ENCODE results near the gene MS4A3.
A peak's percentile ranks its signal among the peaks of the same experiment; 100 is the strongest.
"Not testable (repeated sequence)": the region's sequence is repeated elsewhere in the genome, so short reads cannot be mapped to it uniquely, and the experiment has no call there.

Gene MS4A3, protein sequence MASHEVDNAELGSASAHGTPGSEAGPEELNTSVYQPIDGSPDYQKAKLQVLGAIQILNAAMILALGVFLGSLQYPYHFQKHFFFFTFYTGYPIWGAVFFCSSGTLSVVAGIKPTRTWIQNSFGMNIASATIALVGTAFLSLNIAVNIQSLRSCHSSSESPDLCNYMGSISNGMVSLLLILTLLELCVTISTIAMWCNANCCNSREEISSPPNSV
- total RNA-seq, result 0 to 1.4 (median 0) reads per million in 17 experiments

DNA sequence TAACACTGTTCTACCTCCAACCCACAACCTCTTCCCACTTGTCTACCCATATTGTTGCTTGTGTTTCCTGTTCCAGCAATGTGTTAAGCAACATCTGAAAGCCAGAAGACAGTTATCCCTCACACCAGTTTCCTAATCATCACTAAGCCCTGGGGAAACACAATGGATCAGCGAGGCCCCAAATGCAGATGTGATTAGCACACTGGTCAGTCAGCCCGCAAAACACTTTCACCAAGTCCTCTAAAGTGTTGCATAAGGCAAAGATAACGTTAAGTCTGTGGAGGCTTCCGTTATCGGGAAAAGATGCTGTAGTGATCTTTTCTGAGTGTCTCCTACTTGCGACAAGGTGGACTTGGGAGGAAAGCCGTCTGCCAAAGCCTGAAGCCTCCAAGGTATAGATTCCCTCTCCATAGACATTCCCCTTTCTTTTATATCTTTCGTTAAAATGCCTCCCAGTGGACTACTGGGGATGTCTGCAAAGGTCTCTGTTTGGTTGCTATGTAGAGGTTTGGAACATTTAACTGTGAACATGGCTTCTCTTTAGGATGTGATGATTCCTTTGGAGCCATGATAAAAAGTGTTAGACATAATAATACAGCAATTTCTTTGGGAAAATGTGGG lies at the start of gene MS4A3:
TSS of gene MS4A3 (plus strand) at position 317 of the 621 bp plus-strand sequence. CDS start 4,496 bp downstream, outside the sequence.
- peak; percentile 50 to 69 (median 56) for DNase-seq

DNA sequence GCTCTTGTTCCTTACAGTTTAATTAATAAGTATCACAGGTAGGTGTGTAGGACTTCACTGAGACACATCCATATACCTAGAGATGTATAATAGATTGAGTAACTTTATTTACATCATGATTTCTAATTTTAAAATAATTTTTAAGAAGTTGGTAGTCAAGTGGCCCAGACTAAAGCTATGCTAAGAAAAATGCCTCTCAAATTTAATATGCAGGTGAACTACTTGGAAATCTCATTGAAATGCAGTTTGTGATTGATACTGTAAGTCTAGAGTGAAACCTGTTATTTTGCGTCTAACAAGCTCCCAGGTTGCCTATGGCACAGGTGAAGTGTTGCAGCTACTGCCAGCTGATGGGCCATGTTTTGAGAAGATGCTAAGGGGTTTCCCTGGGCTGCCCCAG lies 39.6 kb upstream of the MS4A3 start, which contains the start of gene OOSP4B:
TSS of gene OOSP4B (plus strand) at position 301 of the 400 bp plus-strand sequence.
- no peak for DNase-seq

DNA sequence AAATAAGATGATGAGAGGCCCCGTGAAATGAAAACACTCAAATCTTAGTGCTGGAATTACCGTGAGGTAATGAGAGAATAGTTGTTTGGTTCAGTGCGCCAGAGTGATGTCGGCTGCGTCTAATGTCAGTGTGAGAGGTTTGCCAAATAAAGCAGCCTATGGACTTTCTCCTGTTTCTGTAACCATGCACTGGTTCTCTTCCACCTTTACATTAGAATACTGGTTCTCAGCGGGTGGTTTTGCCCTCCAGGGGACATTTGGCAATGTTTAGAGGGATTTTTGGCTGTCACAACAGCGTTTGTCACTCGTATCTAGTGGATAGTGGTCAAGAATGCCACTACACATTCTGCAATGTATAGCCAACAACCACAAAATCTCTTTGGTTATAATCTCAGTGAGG lies 38.4 kb upstream of the MS4A3 start:
- DNase-seq, result no peak

DNA sequence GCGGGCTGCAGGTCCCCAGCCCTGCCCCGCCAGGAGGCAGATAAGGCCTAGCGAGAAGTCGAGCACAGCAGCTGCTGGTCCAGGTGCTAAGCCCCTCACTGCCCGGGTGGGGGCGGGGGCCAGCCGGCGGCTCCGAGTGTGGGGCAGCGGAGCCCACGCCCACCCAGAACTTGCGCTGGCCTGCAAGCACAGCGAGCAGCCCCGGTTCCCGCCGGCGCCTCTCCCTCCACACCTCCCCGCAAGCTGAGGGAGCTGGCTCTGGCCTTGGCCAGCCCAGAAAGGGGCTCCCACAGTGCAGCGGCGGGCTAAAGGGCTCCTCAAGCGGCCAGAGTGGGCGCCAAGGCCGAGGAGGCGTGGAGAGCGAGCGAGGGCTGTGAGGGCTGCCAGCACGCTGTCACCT lies 36.1 kb upstream of the MS4A3 start:
- not testable (repeated sequence) for DNase-seq

DNA sequence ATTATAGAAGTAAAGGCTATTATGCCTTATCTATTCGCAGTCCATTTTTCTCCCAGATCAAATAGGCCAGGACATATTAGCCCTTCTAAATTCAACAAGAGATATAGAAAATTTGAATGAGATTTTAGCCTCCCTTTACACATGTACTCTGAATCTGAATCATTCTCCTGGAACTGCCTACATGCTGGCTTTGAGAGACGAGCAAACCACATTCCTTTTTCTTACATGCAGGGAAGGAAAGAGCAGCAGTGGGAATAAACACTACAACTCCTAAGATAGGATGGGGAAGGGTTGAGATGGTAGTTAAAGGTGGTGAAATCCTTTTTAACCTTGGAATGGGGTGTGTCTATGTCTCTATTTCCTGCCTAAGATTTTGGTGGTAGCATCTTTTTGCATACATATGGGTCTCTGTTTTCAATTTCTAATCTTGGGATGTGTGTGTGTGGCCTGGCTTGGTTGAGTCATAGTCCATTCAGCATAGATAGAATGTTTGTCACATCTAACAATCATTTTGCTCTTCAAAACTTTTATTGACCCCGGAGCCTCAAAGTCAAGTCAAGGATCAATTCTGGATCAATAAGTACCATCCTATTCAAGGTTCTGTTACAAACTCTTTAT lies 27.3 kb upstream of the MS4A3 start:
- no peak for DNase-seq

DNA sequence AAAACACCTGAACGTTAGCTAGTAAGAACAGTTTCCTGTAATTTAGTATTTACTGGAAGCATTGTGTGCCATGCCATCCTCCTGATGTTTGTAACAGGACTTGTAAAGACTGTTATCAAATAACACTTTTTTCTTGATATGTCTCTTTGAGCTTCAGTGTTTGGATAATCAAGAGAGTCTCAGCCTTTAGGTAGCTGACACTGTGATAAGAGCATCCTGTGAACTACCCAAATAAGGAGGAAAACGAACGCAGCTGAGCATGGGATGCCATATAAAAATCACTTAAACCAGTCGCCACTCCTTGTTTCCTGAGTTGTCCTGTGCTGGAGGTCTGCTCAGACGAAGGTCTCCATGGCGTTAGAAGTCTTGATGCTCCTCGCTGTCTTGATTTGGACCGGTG lies 16.4 kb upstream of the MS4A3 start, which contains the start of gene OOSP2:
TSS of gene OOSP2 (plus strand) at position 301 of the 400 bp plus-strand sequence. CDS start at position 352, 51 bp downstream.
- no peak for DNase-seq

DNA sequence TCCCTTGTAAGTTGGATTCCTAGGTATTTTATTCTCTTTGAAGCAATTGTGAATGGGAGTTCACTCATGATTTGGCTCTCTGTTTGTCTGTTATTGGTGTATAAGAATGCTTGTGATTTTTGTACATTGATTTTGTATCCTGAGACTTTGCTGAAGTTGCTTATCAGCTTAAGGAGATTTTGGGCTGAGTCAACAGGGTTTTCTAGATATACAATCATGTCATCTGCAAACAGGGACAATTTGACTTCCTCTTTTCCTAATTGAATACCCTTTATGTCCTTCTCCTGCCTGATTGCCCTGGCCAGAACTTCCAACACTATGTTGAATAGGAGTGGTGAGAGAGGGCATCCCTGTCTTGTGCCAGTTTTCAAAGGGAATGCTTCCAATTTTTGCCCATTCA lies 6.0 kb upstream of the MS4A3 start:
- DNase-seq, result not testable (repeated sequence)

DNA sequence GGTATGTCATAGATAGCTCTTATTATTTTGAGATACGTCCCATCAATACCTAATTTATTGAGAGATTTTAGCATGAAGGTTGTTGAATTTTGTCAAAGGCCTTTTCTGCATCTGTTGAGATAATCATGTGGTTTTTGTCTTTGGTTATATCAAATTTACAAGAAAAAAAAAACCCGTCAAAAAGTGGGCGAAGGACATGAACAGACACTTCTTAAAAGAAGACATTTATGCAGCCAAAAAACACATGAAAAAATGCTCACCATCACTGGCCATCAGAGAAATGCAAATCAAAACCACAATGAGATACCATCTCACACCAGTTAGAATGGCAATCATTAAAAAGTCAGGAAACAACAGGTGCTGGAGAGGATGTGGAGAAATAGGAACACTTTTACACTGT lies 5.6 kb upstream of the MS4A3 start:
- DNase-seq, result not testable (repeated sequence)

DNA sequence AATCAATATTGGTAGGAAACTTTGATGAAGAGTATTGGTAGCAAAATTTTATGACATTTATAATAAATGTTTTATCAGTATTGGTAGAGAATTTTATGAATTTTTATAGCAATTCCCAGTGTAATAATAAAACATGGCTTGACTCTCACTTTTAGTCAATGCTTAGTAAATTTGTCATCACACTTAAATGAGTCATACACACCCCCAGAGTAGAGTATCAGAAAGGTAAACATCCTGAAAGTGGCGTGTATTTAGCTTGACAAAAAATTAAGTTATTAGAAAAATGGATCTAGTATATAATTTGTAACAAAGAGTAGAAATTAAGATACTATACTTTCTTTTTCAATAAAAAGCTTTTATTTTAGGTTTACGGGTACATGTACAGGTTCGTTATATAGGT lies 2.6 kb downstream of the MS4A3 start:
- DNase-seq, result no peak

DNA sequence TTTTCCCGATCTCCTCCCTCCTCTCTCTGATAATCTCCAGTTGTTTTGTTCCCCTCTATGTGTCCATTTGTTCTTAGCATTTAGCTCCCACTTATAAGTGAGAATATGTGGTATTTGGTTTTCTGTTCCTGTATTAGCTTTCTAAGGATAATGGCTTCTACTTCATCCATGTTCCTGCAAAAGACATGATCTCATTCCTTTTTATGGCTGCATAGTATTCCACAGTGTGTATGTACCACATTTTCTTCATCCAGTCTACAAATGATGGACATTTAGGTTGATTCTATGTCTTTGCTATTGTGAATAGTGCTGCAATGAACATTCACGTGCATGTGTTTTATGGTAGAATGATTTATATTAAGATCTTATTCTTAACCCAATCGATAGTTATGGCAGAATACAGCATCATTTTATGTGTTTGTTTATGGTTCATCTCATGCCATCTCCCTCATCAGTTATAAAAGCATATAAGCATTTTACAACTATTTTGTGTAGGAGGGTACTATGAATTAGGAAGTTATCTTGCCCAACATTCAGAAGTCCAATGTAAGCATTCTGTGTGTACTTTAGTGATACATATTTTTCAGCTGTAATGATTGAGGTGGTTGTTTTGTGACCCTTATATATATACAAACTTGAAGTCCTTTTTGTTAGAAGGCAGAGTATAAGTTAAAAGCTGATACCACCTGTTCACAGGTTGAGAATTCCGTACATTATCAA lies 3.2 kb downstream of the MS4A3 start:
- DNase-seq, result peak in 2 of 4 experiments; percentile 53 to 62

DNA sequence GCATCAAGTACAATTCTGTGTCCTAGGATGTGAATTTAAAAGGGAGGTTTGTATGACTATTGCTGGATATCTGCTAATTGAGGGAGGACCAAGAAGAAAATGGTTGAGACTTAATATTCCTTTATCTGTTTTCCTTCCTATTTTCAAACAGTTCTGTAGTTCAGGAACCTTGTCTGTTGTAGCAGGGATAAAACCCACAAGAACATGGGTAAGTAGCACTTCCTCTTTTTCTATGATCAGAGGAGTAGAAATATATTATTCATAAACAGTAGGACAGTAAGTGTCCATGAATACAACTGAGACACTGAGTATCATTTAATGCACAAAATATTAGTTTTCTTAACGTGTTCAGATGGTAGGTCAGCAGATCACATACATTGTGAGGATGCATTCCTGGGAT lies 7.6 kb downstream of the MS4A3 start:
- DNase-seq, result peak; percentile 19 to 72 (median 46)

DNA sequence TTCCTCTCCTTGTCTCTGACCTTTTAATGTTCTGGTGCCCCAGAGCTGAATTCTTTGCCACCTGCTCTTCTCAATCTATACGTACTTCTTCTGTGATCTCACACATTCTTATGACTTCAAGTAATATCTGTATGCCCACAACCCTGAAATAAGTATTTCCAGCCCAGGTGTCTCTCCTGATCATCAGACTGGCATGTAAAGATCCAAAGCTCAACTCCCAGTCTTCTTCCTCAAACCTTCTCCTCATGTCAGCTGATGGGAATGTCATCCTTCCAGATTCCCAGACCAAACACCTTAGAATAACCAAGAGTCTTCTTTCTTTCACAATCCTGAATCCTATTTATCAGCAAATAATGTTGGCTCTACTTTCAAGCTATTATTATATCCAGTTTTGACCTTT lies 9.3 kb downstream of the MS4A3 start:
- no peak for DNase-seq

DNA sequence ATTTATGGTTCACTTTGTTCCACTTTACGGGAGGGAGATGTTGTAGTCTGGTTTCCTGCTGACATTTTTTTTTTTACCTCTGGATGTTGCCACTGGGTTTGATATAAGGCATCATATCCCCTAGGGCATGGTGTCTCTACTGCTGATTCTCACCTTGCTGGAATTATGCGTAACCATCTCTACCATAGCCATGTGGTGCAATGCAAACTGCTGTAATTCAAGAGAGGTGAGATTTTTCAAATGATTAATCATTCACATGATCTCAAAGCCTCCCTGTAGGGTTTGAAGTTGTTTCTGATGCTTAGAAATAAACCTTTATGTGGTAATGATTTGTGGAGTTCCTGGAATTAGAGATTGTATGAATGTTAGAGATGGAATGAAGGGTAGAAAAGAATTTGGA lies 13.0 kb downstream of the MS4A3 start:
- no peak for DNase-seq

DNA sequence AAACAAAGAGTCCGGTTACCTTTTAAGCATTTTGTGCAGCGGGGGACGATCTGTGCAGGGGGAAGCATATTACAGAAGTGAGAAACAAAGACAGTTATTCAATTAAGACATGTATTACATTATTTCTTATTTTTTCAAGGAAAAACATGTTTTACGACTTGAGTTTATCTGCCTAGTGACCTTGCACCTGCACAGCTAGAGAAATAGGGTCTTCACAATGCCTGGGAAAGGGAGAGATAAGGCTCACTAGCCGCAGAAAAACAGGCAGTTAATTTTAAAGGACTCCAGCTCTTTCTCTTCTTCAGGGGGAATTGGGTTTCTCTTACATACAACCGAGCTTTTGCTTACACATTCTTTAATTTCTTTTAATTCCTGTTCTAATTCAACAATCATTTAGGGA lies 15.2 kb downstream of the MS4A3 start:
- not testable (repeated sequence) for DNase-seq

DNA sequence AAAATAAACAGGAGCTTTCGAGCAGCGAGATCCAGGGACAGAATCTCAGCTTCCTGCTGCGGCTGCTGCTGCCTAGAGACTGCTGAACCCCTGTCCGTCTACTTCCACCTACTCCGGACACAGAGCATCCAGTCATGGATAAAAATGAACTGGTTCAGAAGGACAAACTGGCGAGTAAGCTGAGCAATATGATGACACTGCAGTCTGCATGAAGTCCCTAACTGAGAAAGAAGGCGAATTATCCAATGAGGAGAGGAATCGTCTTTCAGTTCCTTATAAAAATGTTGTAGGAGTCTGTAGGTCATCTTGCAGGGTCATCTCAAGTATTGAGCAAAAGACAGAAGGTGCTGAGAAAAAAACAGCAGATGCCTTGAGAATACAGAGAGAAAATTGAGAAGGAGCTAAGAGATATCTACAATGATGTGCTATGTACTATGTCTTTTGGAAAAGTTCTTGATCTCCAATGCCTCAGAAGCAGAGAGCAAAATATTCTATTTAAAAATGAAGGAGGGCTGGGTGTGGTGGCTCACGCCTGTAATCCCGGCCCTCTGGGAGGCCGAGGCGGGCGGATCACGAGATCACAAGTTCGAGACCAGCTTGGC lies 20.9 kb downstream of the MS4A3 start:
- peak in 3 of 4 experiments; percentile 25 to 48 (median 40) for DNase-seq

DNA sequence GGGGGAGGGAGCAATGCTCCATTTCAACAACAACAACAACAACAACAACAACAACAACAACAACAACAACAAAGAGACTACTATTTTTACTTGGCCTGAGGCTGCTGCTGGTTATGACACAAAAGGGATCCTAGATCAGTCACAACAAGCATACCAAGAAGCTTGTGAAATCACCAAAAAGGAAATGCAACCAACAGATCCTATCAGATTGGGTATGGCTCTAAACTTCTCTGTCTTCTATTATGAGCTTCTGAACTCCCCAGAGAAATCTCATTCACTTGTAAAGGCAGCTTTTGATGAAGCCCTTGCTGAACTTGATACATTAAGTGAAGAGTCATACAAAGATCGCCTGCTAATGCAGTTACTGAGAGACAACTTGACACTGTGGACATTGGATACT lies 21.5 kb downstream of the MS4A3 start:
- DNase-seq, result peak in 2 of 4 experiments; percentile 36 to 53

DNA sequence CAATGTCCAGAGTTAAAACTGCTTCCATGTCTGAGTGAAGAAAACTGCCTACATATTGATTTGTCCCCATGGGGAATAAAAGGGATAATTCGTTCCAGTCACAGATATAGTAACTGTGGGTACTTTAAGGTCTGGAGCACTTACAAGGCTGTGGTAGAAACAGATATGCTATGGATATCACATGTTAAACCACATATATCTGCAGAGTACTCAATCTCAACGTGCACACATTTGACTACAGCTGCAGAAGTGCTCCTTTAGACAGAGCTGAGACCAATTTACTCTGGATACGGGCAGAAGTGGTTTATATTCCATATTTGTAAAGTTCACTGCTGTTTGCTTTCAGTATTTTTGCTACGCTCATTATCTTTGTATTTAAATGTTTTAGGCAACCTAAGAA lies 22.3 kb downstream of the MS4A3 start:
- no peak for DNase-seq

DNA sequence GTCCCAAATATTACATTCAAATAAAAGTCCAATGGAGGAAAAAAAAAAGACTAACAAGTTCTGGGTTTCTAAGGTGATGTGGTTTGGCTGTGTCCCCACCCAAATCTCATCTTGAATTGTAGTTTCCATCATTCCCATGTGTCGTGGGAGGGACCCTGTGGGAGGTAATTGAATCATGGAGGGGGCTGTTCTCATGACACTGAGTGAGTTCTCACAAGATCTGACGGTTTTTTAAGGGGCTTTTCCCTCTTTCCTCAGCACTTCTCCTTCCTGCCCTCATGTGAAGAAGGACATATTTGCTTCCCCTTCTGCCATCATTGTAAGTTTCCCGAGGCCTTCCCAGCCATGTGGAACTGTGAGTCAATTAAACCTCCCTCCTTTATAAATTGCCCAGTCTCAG lies 24.1 kb downstream of the MS4A3 start:
- DNase-seq, result peak in 1 of 4 experiments; percentile 25

DNA sequence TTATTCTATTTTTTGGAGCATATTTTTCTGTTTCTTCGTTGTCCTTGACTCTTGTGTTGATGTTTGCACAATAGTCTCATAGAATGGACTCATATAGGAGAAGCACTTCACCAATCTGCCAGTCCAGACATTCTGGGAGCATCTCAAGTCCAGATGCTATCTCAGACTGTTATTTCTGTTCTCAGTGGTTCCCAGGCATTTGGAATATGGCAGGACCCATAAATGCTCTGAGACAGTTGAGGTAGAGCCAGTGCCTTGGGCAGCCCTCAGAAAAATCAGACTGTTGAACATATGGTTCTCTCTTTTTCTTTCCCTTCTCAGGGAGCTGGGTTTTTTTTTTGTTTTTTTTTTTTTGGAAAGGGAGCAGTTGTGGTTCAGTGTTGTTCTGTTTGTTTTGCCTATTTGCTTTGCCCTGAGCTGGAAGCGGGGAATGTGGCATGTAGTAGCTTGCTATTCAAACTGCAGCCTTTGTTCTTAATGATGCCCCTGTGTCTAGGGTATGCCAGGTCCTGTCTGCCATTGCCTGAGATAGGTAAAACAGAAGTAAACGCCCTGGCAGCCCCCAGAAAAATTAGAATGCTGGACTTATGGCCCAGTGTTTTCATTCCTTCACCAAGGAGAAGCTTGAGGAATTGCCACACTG lies 28.3 kb downstream of the MS4A3 start:
- DNase-seq, result no peak

DNA sequence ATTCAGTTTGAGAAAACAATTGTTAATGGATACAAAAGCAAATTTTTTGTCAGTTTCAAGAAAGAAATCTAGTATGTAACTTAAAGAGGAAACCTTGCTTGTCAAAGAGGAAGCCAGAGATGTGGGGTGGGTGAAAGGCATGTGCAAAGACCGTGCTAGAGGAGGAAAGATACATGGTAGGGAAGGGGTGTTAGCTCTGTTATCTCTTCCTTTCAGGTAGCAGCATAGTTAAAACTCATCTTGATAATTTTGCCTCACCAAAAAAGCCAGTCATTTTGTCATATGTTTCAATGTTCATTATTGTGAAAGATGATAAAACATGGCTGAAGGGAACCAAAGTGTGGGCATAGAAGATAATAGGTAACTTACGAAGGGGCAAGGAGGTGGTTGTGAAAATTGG lies 29.4 kb downstream of the MS4A3 start:
- peak in 3 of 4 experiments; percentile 5 to 30 (median 15) for DNase-seq

DNA sequence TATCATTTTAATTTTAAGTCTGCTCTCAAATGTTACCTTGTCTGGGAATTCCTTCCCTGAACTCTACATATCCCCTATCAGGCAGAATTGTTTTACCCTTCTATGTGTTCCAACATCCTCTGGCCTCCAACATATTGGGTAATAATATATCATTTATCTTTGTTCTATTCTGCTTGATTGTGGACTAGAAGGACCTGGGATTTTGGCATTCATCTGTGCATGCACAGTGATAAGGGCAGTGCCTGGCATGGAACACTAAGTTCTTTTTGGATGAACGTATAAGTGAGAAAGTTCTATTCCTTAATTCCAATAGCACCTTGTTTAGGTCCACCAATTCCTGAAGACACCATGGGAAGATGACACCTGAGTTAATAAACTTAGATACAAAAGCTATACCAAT lies 30.8 kb downstream of the MS4A3 start:
- no peak for DNase-seq

DNA sequence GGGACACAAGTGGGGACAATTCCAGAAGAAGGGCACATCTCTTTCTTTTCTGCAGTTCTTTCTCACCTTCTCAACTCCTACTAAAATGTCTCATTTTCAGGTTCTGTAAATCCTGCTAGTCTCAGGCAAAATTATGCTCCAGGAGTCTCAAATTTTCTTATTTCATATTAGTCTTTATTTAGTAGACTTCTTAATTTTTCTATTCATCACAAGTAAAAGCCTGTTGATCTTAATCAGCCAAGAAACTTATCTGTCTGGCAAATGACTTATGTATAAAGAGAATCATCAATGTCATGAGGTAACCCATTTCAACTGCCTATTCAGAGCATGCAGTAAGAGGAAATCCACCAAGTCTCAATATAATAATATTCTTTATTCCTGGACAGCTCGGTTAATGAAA lies 31.9 kb downstream of the MS4A3 start, which contains the start of gene MS4A2:
TSS of gene MS4A2 (plus strand) at position 301 of the 400 bp plus-strand sequence. CDS start 102 bp downstream, outside the sequence.
- no peak for DNase-seq

Data from suppressor macrophage (primary cell).